Subcutaneous adipose tissue (tissue), 4 donors: ENCODE measurements around the gene PRRG3. TPM values are rescaled to one million over a fixed set of nuclear protein-coding genes. Genes with fewer than 3 reads are reported as not detected.

Experiments used
- CTCF ChIP-seq: fragments of 450-650 bp; IDR thresholded peaks from one replicate; pipeline ENCODE4 v1.5.1; 2016; ENCODE audit warnings: low read depth, mild to moderate bottlenecking, control low read depth, antibody characterized with exemption, moderate library complexity
- total RNA-seq, 4 donors: library from RNA; depleted of rRNA; stranded (reverse); fragments of >200 nt; gene quantifications; one replicate each; pipeline ENCODE4 v1.1.0, GENCODE V29; 2016

Gene PRRG3
- total RNA-seq, 4 donors from 2014 or later, result 0.49 to 1.5 (median 1.0) TPM

DNA sequence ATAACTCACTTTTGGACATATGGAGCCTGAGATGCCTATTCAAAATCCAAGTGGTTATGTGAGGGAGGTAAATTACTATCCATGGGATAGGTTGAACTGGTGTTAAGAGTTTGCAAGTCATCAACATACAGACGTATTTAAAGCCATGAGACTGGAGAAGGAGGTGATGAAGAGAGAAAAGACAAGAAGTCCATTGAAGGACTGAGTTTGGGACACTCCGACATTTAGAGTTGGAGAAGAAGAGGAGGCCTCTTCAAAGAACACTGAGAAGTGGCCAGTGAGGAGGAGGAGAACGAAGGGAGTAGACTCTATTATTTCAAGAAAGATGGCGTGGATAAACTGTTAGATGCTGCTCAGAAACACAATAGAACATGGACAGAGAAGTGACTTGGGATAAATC is 39.2 kb downstream of the PRRG3 start, which contains the start of gene CNGA2:
Gene CNGA2 (plus strand): TSS at position 301 of the 400 bp plus-strand sequence. CDS start 3,738 bp downstream, outside the sequence.
- TF ChIP-seq CTCF, result no peak

DNA sequence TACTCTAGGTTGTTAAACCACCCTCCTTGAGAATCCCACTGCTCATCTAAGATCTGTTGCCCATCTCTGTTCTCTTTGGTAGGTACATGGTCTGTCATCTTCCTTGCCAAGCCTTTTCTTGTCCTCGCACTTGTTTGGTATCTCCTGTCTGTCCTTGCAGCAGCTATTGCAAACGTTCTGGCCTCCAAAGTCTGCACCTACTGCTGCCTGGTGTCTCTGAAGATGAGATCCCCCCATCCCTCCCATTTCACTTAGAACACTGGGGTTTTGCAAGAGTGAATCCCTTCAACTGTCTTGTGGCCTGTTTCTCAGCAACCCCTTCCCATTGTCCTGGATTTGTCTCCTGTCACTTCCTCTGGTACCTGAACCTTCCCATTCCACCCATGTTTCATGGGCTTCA is 40.0 kb downstream of the PRRG3 start:
- TF ChIP-seq CTCF, result no peak

GRCh38 chrX:151736685-151737084 is 41.4 kb downstream of the PRRG3 start:
- TF ChIP-seq CTCF, result no peak

DNA sequence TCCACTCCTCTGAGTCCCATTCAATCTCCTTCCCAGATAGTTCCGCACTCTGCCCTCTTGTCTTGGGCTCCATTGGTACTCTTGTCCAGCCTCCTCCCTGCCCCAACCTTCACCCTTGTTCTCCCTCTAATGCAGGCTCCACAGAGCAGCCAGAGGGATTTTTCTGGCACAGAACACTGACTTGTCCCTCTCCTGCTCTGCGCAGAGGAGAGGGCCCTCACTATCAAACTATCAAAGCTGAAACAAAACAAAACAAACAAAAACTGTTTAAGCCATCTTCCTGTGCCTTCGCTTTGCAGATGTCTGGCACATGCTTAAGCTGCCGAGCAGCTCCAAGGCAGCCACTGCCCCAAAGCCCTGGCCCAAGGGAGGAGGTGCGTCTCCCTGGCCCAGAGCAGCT is 42.2 kb downstream of the PRRG3 start:
- no peak for TF ChIP-seq CTCF

DNA sequence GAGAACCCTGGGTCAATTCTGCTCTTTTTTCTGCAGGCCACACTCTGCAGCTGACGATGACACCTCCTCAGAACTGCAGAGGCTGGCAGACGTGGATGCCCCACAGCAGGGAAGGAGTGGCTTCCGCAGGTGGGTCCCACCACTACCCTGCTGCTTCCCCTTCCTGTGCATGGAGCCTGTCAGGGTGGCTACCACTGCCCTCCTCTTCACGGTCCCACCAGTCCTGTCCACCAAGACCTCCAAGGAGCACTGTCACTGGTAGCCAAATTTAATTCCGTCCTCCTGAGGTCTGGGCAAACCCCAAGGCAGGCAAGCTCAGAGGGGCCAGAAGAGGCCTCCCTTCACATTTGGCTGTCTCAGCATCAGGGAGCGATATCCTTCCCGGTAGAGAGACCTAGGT is 43.5 kb downstream of the PRRG3 start:
- TF ChIP-seq CTCF, result no peak

GRCh38 chrX:151741606-151742005 is 46.3 kb downstream of the PRRG3 start:
- no peak for TF ChIP-seq CTCF

GRCh38 chrX:151742311-151742710 is 47.1 kb downstream of the PRRG3 start:
- TF ChIP-seq CTCF, result no peak
